GM13977 (cell line): ENCODE measurements around the gene CA9.

Experiments
- DNase-seq: peaks from one replicate; pipeline ENCODE4 v3.0.0; 2012; ENCODE audit warnings: low spot score
- CTCF ChIP-seq: IDR thresholded peaks from 2 replicates; pipeline ENCODE4 v1.5.1; 2012; ENCODE audit warnings: mild to moderate bottlenecking, control low read depth; ENCODE audit not compliant: insufficient read depth; ENCODE audit errors: extremely low read depth, missing control alignments
- in situ Hi-C: fragments of 300-500 bp; cut with MboI; formaldehyde crosslinking; loops from one replicate; pipeline ENCODE4 v1.12.0; 2022; ENCODE audit warnings: low sequenced_read_pairs, low pct_unique_long_range_greater_than_20kb, mixed read lengths, inconsistent platforms; ENCODE audit not compliant: unreplicated experiment

CA9 gene

GRCh38 chr9:35711501-35712428 lies 38.0 kb downstream of the CA9 start:
- TF ChIP-seq CTCF: no peak
- peak; percentile 60 for DNase-seq
- in situ Hi-C loops: no loop called here

DNA sequence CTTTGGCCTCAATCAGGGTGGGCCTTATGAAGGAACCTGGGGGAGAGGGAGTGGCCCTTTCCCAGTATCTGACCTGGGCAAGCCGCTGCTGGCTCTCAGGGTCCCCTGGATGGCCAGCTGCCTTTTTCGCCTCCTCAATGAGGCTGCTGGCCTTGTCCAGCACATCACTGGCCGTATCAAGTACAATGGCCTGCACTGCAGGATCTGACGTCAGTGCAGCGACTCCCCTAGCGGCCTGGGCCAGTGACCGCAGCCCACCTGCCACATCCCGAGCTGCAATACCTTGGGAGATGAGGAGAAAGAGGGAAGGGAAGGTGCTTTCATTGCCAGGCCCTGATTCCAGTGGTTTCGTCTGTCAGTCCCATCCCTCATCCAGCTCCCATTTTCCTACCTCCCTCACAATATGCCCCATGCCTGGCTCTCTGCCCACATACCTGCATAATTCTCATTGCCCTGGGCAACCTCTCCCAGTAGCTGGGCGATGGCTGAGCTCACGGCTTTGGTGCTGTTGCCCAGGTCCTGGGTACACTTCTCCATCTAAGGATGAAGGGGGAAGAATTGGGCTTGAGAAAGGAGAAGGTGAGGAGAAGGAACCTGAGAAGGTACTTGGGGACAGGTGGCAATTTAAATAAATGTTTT lies 39.2 kb downstream of the CA9 start:
- no peak for TF ChIP-seq CTCF
- DNase-seq: no peak

GRCh38 chr9:35713578-35713977 lies 39.9 kb downstream of the CA9 start:
- in situ Hi-C loops: no loop called here
- no peak for TF ChIP-seq CTCF
- no peak for DNase-seq

More for the DNA sequence above, 39.2 kb downstream of the CA9 start:
- in situ Hi-C loops: no loop called here

GRCh38 chr9:35714123-35714522 lies 40.4 kb downstream of the CA9 start:
- no peak for DNase-seq
- in situ Hi-C loops: no loop called here
- TF ChIP-seq CTCF: no peak

GRCh38 chr9:35714579-35715252 lies 41.0 kb downstream of the CA9 start:
- no peak for TF ChIP-seq CTCF
- in situ Hi-C loops: no loop called here

GRCh38 chr9:35716230-35716629 lies 42.5 kb downstream of the CA9 start:
- TF ChIP-seq CTCF: no peak
- in situ Hi-C loops: no loop called here
- no peak for DNase-seq

More at GRCh38 chr9:35714579-35715252, 41.0 kb downstream of the CA9 start:
- DNase-seq: no peak
